Stimulated activated naive B cell treated with anti-CD40 and anti-IgM and Interleukin-4, amounts not matched to agents 10 μg/mL and 1 μg/mL and 100 μg/mL, for 72 hours (primary cell): Measurements from ENCODE around the gene PDPK1.

Experiments used
- ATAC-seq, 2 donors: fragments of 150-1000 bp; cut with Tn5 transposase; replicated peaks; 2 replicates each; pipeline ENCODE4 v1.10.0; 2021; ENCODE audit warnings: moderate library complexity in 1 of 2
- DNase-seq: peaks from one replicate; pipeline ENCODE4 v3.0.0; 2021
- H3K27ac Mint-ChIP-seq: one replicate; pipeline ENCODE4 v1.8.0; 2022; ENCODE audit warnings: mild to moderate bottlenecking, mixed read lengths
- H3K27me3 Mint-ChIP-seq, 2 donors: one replicate each; pipeline ENCODE4 v1.8.0; 2022; ENCODE audit warnings: mixed read lengths in 2 of 2
- H3K36me3 Mint-ChIP-seq, 2 donors: one replicate each; pipeline ENCODE4 v1.8.0; 2022; ENCODE audit warnings: mixed read lengths in 2 of 2, mild to moderate bottlenecking in 1 of 2
- H3K4me1 Mint-ChIP-seq, 2 donors: one replicate each; pipeline ENCODE4 v1.8.0; 2022; ENCODE audit warnings: mixed read lengths in 2 of 2, mild to moderate bottlenecking in 1 of 2
- H3K4me3 Mint-ChIP-seq, 2 donors: one replicate each; pipeline ENCODE4 v1.8.0; 2022; ENCODE audit warnings: mild to moderate bottlenecking in 2 of 2, mixed read lengths in 2 of 2, moderate library complexity in 1 of 2
- H3K9me3 Mint-ChIP-seq, 2 donors: one replicate each; pipeline ENCODE4 v1.8.0; 2022; ENCODE audit warnings: mixed read lengths in 2 of 2, mild to moderate bottlenecking in 1 of 2

PDPK1 gene

DNA sequence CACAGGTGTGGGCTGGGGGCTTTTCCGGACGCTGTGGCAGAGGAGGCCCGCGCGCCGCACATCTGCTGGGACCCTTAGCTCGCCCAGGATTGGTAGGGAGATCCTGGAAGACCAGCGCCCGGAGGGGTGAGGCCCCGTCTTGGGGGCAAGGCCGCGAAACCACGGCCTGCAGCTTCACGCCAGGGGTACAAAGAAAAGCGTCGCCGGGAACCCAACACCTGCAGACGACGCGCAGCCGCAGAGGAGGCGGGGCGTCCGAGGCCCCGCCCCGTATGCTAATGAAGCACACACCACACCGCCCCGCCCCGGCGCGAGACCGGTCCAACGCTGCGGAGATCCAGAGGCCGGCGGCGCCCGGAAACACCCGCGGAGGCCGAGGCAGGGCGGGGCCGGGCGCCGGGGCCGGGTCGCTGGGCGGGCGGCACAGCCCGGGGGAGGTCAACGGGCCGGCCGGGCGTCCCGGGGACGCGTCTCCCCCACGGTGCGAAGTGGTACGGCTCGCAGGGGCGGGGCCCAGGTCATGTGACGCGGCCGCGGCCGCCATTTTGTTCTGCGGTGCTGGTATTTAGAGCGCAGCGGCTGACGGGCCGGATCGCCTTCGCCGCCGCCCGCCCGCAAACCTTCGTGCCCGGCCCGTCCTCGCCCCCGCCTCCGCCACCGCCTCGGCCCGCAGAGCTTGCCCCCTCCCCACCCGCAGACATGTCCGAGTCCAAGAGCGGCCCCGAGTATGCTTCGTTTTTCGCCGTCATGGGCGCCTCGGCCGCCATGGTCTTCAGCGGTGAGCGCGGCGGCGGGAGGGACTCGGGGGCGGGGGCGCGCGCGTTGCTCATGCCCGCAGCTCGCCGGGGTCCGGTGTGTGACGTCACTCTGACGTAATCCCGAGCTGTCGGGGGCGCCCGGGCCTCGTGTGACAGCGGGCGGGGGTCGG, 24.2 kb upstream of the PDPK1 start, which contains the start of gene ATP6V0C:
Gene ATP6V0C, plus strand, starts transcription at position 548 of the 928 bp plus-strand sequence. Its CDS starts 152 bp downstream, at position 700.
- DNase-seq = peak; percentile 86
- Mint-ChIP-seq H3K4me3 (peak within 1 kb of the TSS; percentile 96 to 99), H3K27me3 (no peaks in the 10 kb centered on the region), H3K4me1 (peaks cover 59 to 90% of the 10 kb centered on the region in 2 donors), H3K9me3 (peaks cover 0 to 3% of the 10 kb centered on the region in 2 donors), H3K27ac (peak within 1 kb of the TSS; percentile 98), H3K36me3 (peaks cover 17 to 26% of the 10 kb centered on the region in 2 donors)
- peak; percentile 81 to 90 for ATAC-seq

DNA sequence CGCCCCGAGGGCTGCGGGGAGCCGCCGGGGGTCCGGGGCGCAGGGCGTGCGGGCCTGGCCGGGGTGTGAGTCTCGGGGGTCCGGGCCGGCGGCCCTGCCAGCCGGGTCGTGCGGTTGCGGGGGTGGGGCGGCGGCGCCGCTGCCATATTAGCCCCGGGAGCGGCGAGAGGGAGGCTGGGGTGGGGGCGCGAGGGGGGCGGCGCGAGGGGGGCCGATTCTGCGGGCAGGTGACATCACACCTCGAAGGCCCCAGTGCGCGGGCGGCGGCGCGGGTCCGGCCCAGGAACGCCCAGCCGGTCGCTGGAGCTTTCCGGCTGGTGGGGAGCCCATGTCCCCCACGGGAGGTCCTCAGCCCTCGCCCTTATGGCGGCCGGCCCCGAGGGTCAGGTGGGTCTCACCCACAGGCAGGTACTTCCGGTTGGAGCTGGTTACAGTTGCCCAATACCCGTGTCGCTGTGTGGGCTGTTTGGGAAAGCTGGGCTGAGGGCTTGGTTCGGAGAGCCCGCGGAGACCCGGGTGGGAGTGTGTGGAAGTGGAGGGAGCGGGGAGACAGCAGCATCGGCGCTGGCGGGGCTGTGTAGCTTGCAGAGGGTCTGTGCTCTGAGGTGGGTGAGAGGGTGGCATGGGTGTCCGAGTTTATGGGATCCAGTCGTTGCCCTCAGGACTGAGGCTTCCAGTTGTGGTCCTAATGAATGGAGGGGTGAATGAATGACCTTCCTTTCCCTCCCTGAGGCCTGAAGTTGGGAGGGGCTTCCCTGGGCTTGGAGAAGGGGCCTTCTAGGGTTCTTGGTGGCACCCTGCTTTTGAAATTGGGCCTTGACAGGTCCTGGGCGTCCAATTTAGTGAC, 23.3 kb upstream of the PDPK1 start:
- DNase-seq = no peak
- Mint-ChIP-seq H3K27me3 (no peaks in the 10 kb centered on the region), H3K4me3 (peak overlapping the region; percentile 96 to 99), H3K27ac (peak overlapping the region; percentile 98), H3K9me3 (peaks cover 0 to 3% of the 10 kb centered on the region in 2 donors), H3K4me1 (peaks cover 64 to 90% of the 10 kb centered on the region in 2 donors), H3K36me3 (peaks cover 17 to 31% of the 10 kb centered on the region in 2 donors)
- peak; percentile 19 to 22 for ATAC-seq

DNA sequence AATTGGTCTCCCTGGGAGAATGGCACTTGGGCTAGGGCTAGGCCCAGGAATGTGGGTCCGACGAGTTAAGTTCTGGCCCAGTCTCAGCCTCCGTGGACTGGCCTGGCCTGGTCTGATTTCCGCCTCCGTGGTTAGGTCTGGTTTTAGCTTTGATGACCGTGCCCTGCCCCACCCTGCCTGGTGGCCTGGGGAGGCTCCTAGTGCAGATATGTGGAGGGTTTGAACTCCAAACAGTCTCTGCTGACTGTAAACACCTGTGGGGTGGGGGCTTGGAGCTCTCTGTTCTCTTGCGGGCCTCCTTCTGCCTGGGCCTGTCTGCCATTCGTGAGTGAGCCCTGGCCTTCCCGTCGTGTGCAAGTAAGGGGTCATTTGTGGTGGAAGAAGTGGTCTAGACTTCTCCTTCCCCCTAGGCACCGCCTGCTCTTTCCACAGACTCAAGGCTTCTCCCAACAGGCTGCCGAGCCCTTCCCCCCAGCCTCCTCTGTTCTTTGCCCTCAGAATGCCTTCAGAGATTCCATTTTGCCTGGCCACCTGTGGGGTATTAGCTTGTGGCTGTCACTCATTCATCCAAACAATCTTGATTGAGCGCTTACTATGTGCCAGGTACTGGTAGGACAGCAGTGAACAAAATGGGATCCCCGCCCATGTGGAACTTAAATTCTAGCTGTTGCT, 22.5 kb upstream of the PDPK1 start:
- peaks cover 21 to 37% of the 10 kb centered on the region in 2 donors for H3K36me3 Mint-ChIP-seq
- no peak for DNase-seq
- H3K4me1 Mint-ChIP-seq = peaks cover 61 to 89% of the 10 kb centered on the region in 2 donors
- peak overlapping the region; percentile 98 for H3K27ac Mint-ChIP-seq
- H3K9me3 Mint-ChIP-seq = peaks cover 0 to 3% of the 10 kb centered on the region in 2 donors
- ATAC-seq = no peak
- H3K27me3 Mint-ChIP-seq = no peaks in the 10 kb centered on the region
- H3K4me3 Mint-ChIP-seq = peak overlapping the region; percentile 96 to 99

DNA sequence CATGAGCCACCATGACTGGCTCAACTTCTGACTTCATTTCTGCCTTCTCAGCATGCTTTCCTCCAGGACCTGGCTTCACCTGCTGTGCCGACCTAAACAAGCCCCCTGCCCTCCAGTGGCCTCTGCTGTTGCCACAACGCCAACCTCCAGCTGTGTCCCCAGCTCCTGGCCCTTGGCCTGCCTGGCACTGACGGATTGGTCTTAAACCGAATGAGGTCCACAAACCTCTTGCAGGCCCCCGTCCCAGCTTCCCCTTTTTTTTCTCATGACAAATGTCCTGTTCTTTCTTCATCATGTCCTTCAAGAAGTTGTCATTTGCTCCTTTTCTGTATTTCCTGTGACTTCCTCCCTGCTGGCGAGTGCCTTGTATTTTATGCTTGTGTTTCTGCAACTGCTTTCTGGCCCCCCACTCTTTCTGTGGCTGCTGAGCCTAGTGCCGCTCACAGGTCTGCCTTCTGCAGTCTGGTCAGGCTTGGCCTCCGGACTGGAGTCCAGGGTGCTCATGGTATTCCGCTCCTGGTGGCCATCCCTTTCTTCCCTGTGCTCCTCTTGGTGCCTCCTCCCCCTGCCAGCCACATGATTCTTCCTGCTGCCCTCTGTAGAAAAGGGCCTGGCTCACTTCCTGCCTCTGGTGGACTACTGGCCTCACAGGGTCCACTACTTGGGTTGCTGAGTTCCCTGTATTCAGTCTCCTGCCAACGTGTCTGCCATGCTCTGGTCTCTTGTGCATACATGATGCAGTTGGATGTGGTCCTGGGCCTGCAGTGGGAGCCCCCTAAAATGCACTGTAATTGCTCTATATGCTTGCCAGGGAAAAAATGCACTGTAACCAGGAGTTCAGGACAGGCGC, 21.2 kb upstream of the PDPK1 start:
- Mint-ChIP-seq H3K36me3 (peaks cover 28 to 45% of the 10 kb centered on the region in 2 donors), H3K27me3 (no peaks in the 10 kb centered on the region), H3K27ac (peak overlapping the region; percentile 98), H3K4me3 (peak overlapping the region; percentile 96 to 99), H3K4me1 (peaks cover 57 to 86% of the 10 kb centered on the region in 2 donors), H3K9me3 (peaks cover 0 to 3% of the 10 kb centered on the region in 2 donors)
- no peak for ATAC-seq
- no peak for DNase-seq

DNA sequence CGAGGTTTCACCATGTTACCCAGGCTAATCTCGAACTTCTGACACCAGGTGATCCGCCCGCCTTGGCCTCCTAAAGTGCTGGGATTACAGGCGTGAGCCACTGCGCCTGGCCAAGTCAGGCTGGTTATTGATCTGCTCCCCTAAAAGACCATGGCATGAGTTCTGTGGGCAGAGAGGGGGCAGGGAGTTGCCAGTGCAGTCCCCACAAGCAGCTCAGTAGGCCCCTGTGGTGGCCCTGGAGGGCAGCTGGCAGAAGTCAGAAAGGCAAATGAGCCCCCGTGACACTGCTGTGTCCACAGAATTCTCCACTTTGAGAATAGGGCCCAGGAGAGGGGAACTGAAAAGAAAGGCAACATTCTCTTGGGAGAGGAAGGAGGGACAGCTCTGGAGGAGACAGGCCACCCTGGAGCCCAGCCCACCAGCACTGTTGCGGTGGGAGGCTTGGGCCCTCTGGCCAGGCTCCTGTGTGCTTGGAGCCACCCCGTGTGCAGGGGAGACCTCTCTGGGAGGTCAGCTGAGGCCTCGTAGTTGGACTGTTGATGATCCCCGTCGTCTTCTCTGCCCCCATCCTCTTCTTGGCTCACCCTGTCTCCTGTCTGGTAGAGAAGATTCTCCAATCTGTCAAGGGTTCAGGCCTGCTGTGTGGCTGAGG, 19.7 kb upstream of the PDPK1 start:
- peaks cover 28 to 46% of the 10 kb centered on the region in 2 donors for H3K36me3 Mint-ChIP-seq
- H3K27ac Mint-ChIP-seq = peak overlapping the region; percentile 76
- H3K4me3 Mint-ChIP-seq = no peak overlapping the region
- no peaks in the 10 kb centered on the region for H3K27me3 Mint-ChIP-seq
- H3K9me3 Mint-ChIP-seq = no peaks in the 10 kb centered on the region
- H3K4me1 Mint-ChIP-seq = peaks cover 47 to 74% of the 10 kb centered on the region in 2 donors
- DNase-seq = no peak
- ATAC-seq = no peak

DNA sequence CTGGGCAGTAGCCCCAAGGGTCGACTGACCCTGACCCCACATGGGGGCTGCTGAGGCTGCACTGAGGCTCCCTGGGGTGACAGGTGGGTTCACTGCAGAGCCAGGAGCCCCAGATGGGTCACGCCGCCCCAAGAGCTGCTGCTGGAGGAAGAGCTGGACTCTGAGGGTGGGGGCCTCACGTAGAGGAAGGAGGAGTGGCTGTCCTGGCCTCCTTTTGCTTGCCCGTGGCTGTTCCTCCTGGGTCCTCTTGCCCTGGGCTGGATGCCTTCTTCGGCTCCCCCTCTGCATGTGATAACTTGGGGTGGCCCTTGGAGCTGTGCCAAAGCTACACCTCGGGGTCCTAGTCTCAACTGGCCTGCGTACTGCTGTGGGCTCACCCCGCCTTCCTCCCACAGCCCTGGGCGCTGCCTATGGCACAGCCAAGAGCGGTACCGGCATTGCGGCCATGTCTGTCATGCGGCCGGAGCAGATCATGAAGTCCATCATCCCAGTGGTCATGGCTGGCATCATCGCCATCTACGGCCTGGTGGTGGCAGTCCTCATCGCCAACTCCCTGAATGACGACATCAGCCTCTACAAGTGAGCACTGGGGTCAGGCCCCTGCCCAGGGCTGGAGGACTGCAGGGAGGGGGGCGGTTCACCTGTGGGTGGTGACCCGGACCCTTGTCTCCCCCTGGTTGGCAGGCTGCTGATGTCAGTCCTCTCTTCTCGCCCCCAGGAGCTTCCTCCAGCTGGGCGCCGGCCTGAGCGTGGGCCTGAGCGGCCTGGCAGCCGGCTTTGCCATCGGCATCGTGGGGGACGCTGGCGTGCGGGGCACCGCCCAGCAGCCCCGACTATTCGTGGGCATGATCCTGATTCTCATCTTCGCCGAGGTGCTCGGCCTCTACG, 18.8 kb upstream of the PDPK1 start:
- DNase-seq (no peak), ATAC-seq (no peak)
- Mint-ChIP-seq H3K4me3 (peak overlapping the region; percentile 82 to 88), H3K9me3 (no peaks in the 10 kb centered on the region), H3K36me3 (peaks cover 35 to 52% of the 10 kb centered on the region in 2 donors), H3K27ac (peak overlapping the region; percentile 92), H3K4me1 (peaks cover 50 to 81% of the 10 kb centered on the region in 2 donors), H3K27me3 (no peaks in the 10 kb centered on the region)

DNA sequence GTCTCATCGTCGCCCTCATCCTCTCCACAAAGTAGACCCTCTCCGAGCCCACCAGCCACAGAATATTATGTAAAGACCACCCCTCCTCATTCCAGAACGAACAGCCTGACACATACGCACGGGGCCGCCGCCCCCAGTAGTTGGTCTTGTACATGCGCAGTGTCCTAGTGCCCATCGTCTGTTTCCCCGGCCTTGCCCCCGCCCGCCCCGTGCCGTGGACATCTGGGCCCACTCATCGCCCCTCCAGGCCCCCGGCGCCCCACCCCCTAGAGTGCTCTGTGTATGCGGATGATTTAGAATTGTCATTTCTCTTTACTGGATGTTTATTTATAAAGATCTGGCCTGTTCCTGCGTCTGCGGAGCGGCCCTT, 18.1 kb upstream of the PDPK1 start:
- H3K9me3 Mint-ChIP-seq = no peaks in the 10 kb centered on the region
- peaks cover 53 to 84% of the 10 kb centered on the region in 2 donors for H3K4me1 Mint-ChIP-seq
- H3K27ac Mint-ChIP-seq = peak overlapping the region; percentile 92
- peaks cover 39 to 56% of the 10 kb centered on the region in 2 donors for H3K36me3 Mint-ChIP-seq
- no peak for DNase-seq
- no peak for ATAC-seq
- H3K27me3 Mint-ChIP-seq = no peaks in the 10 kb centered on the region
- peak overlapping the region; percentile 82 to 88 for H3K4me3 Mint-ChIP-seq

DNA sequence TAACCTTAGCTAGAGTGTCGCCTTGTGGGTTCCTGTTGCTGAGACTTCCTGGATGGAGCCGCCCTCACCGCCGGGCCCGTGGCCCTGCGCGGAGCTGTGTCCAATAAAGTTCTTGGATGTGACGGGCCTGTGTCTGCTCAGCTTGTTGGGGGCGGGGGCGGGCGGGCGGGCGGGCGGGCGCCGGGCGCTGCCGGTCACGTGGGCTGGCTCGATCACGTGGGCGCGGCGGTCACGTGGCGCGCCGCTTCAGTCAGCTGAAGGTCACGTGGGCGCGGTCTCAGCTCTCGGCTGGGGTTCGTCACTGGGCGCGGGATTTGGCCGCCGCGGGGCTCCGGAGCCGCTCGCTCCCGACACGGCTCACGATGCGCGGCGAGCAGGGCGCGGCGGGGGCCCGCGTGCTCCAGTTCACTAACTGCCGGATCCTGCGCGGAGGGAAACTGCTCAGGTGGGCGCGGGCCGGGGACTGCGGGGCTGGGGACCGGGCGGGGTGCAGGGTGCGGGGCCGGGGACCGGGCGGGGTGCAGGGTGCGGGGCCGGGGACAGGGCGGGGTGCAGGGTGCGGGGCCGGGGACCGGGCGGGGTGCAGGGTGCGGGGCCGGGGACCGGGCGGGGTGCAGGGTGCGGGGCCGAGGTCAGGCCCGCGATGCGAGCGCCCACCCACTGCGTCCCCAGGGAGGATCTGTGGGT, 17.6 kb upstream of the PDPK1 start, which contains the start of gene AMDHD2:
Gene AMDHD2, plus strand, starts transcription at position 275 of the 687 bp plus-strand sequence. Its CDS starts 88 bp downstream, at position 363.
- H3K36me3 Mint-ChIP-seq = peaks cover 39 to 58% of the 10 kb centered on the region in 2 donors
- ATAC-seq (peak; percentile 75 to 82), DNase-seq (peak; percentile 78)
- H3K27ac Mint-ChIP-seq = peak within 1 kb of the TSS; percentile 96
- no peaks in the 10 kb centered on the region for H3K9me3 Mint-ChIP-seq
- peaks cover 50 to 78% of the 10 kb centered on the region in 2 donors for H3K4me1 Mint-ChIP-seq
- no peaks in the 10 kb centered on the region for H3K27me3 Mint-ChIP-seq
- peak within 1 kb of the TSS; percentile 88 to 91 for H3K4me3 Mint-ChIP-seq

DNA sequence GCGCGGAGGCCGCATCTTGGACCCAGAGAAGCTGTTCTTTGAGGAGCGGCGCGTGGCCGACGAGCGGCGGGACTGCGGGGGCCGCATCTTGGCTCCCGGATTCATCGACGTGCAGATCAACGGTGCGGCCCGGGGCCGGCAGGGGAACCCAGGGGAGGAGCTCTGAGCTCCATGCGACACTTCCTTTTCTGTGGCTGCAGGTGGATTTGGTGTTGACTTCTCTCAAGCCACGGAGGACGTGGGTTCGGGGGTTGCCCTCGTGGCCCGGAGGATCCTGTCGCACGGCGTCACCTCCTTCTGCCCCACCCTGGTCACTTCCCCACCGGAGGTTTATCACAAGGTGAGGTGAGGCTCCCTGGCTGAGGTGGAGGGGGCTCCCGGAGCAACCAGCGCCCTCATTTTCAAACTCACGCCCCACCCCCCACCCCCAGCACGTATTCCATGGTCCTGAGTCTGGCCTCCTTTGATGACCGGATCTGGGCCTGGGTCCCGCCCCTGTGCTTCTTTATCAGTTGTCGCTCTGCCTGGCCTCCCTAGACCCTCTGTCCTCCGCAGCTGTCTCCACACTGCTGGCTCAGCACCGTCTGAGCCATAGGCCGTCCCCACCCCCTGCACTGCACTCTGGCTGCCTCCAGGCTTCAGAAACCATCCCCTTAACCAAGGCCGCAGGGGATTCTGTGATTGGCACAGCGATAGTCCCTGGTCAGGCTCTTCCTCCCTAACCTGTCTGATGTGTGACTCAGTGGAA, 16.9 kb upstream of the PDPK1 start:
- Mint-ChIP-seq H3K4me3 (peak overlapping the region; percentile 88 to 91), H3K9me3 (no peaks in the 10 kb centered on the region), H3K27me3 (no peaks in the 10 kb centered on the region), H3K27ac (peak overlapping the region; percentile 96), H3K4me1 (peaks cover 43 to 71% of the 10 kb centered on the region in 2 donors), H3K36me3 (peaks cover 37 to 58% of the 10 kb centered on the region in 2 donors)
- peak; percentile 62 for DNase-seq
- ATAC-seq = peak; percentile 83 to 86

DNA sequence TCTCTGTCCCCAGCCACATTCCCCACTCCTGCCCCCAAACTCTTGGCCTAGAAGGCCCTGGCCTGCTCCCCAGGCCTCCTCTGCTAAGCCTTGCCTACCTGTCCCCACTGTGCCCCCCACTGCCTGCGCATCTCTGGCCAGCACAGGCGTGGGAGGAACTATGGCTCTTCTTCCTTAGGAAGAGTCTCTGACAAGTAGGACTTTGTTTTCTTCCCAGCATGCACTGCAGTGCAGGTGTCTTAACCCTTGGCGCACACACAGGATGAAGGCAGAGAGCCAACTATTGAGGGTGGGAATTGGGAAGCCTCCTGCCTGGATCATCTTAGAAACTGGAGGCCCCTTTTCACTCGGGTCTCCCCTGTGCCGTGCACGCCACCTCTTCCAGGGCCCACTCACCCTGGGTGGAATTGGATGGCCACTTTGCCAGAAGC, 14.0 kb upstream of the PDPK1 start:
- Mint-ChIP-seq H3K4me3 (no peak overlapping the region), H3K36me3 (peaks cover 43 to 56% of the 10 kb centered on the region in 2 donors), H3K27me3 (no peaks in the 10 kb centered on the region), H3K27ac (peak overlapping the region; percentile 65), H3K4me1 (peaks cover 24 to 42% of the 10 kb centered on the region in 2 donors), H3K9me3 (no peaks in the 10 kb centered on the region)
- ATAC-seq = no peak
- DNase-seq = no peak
